Neural progenitor cell (in vitro differentiated cells): Measurements from ENCODE around the gene BLOC1S1. TPM values are rescaled to one million over a fixed set of nuclear protein-coding genes. Genes with fewer than 3 reads are reported as not detected.

ENCODE experiments used
- DNase-seq: peaks from one replicate; pipeline ENCODE4 v3.0.0-alpha.2; 2016; ENCODE audit warnings: low spot score
- H2AFZ ChIP-seq: fragments of 200-600 bp; sonication (generic); replicated peaks from 2 replicates; pipeline ENCODE4 v1.6.1; 2016; ENCODE audit warnings: antibody characterized with exemption
- H3F3A ChIP-seq: fragments of 200-600 bp; sonication (generic); 2 replicates; pipeline ENCODE4 v1.6.1; 2016; ENCODE audit warnings: antibody characterized with exemption, low read depth
- H3K27ac ChIP-seq: fragments of 200-600 bp; sonication (generic); 2 replicates; pipeline ENCODE4 v1.5.1; 2016; ENCODE audit warnings: mild to moderate bottlenecking
- H3K27me3 ChIP-seq: fragments of 200-600 bp; sonication (generic); 2 replicates; pipeline ENCODE4 v1.6.1; 2016; ENCODE audit warnings: mild to moderate bottlenecking, moderate library complexity
- H3K36me3 ChIP-seq: fragments of 200-600 bp; sonication (generic); 2 replicates; pipeline ENCODE4 v1.5.1; 2016
- H3K4me1 ChIP-seq: fragments of 200-600 bp; sonication (generic); 2 replicates; pipeline ENCODE4 v1.6.1; 2016; ENCODE audit warnings: mixed run types
- H3K4me2 ChIP-seq: fragments of 200-600 bp; sonication (generic); 2 replicates; pipeline ENCODE4 v1.6.1; 2016
- H3K4me3 ChIP-seq: fragments of 200-600 bp; sonication (generic); 2 replicates; pipeline ENCODE4 v1.5.1; 2016
- H3K79me2 ChIP-seq: fragments of 200-600 bp; sonication (generic); 2 replicates; pipeline ENCODE4 v1.6.1; 2016; ENCODE audit warnings: low read depth
- H3K9ac ChIP-seq: fragments of 200-600 bp; sonication (generic); 2 replicates; pipeline ENCODE4 v1.6.1; 2016
- H3K9me3 ChIP-seq: fragments of 200-600 bp; sonication (generic); 2 replicates; pipeline ENCODE4 v1.5.1; 2016; ENCODE audit warnings: low read depth
- H4K20me1 ChIP-seq: fragments of 200-600 bp; sonication (generic); 2 replicates; pipeline ENCODE4 v1.6.1; 2016; ENCODE audit warnings: low read depth
- H3K27ac Mint-ChIP-seq: 3 replicates; pipeline ENCODE4 v1.8.0; 2021; ENCODE audit warnings: mixed read lengths
- H3K27me3 Mint-ChIP-seq: 2 replicates; pipeline ENCODE4 v1.8.0; 2022; ENCODE audit warnings: low read depth, mild to moderate bottlenecking, inconsistent platforms, moderate library complexity, mixed read lengths; ENCODE audit not compliant: insufficient read depth
- H3K36me3 Mint-ChIP-seq: 3 replicates; pipeline ENCODE4 v1.8.0; 2021; ENCODE audit warnings: mixed read lengths
- H3K4me1 Mint-ChIP-seq: 3 replicates; pipeline ENCODE4 v1.8.0; 2021; ENCODE audit warnings: mixed read lengths
- H3K4me3 Mint-ChIP-seq: 3 replicates; pipeline ENCODE4 v1.8.0; 2021; ENCODE audit warnings: mild to moderate bottlenecking, moderate library complexity, mixed read lengths
- H3K9me3 Mint-ChIP-seq: 3 replicates; pipeline ENCODE4 v1.8.0; 2020; ENCODE audit warnings: mixed read lengths
- EZH2 ChIP-seq: fragments of 200-600 bp; sonication (generic); IDR thresholded peaks from 2 replicates; pipeline ENCODE4 v1.6.1; 2017; ENCODE audit warnings: antibody characterized with exemption, mild to moderate bottlenecking, moderate library complexity
- EZH2phosphoT487 ChIP-seq: fragments of 200-600 bp; sonication (generic); IDR thresholded peaks from 2 replicates; pipeline ENCODE4 v1.6.1; 2017; ENCODE audit warnings: antibody characterized with exemption
- total RNA-seq: library from RNA; depleted of rRNA; stranded (reverse); fragments of >200 nt; gene quantifications from 2 replicates; pipeline ENCODE4 v1.2.3, GENCODE V29; 2015; ENCODE audit warnings: low replicate concordance
- TF ChIP-seq, protein P1 (sequence below): fragments of 200-600 bp; sonication (generic); IDR thresholded peaks from 2 replicates; pipeline ENCODE4 v1.5.1; 2017; ENCODE audit warnings: antibody characterized with exemption, mild to moderate bottlenecking

Gene BLOC1S1
- total RNA-seq, 1 donor from 2014 or later: 48.1 TPM

DNA sequence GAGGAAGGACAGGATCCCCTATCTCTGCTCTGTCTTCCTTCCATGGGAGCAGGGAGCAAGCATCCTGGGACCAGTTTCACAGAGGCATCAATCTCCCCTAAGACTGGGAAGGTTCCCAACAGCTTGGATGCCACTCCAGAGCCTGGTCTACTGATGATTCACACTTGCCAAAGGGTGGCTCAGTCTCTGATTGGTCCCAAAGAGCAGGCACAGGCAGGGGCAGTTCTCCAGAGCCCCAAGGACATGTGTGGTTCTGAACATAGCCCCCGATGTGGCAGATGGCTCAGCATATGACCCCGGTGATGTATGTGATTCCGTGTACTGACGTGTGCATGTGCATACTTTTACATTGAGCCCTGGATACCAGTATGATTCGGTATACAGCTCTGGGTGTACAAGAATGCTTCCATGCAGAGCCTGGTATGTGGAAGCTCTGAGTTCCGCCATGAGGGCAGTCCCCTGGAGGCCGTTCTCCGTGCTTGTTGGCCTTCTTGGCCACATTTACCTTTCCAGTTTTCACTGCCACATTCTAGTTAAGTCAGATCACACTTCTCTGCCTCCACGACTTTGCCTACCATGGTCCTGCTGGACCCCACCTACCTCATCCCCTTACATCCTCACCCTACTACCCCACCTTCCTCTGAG, 29.4 kb upstream of the BLOC1S1 start:
- H3K4me2 ChIP-seq: no peak overlapping the region
- no peaks in the 10 kb centered on the region for H3K79me2 ChIP-seq
- no peaks in the 10 kb centered on the region for H3K27me3 ChIP-seq
- H3K4me3 Mint-ChIP-seq: no peak overlapping the region
- H4K20me1 ChIP-seq: no peaks in the 10 kb centered on the region
- H3K36me3 Mint-ChIP-seq: peaks cover 6% of the 10 kb centered on the region
- no peak overlapping the region for H3K4me3 ChIP-seq
- H2AFZ ChIP-seq: no peak overlapping the region
- H3F3A ChIP-seq: peaks cover 3% of the 10 kb centered on the region
- H3K9ac ChIP-seq: no peak overlapping the region
- H3K9me3 Mint-ChIP-seq: no peaks in the 10 kb centered on the region
- peaks cover 5% of the 10 kb centered on the region for H3K4me1 Mint-ChIP-seq
- H3K27ac Mint-ChIP-seq: no peak overlapping the region
- H3K4me1 ChIP-seq: peaks cover 4% of the 10 kb centered on the region
- no peaks in the 10 kb centered on the region for H3K9me3 ChIP-seq
- DNase-seq: no peak
- no peak overlapping the region for H3K27ac ChIP-seq
- no peaks in the 10 kb centered on the region for H3K36me3 ChIP-seq
- no peaks in the 10 kb centered on the region for H3K27me3 Mint-ChIP-seq
- no peak for TF ChIP-seq EZH2phosphoT487
- TF ChIP-seq EZH2: no peak
- TF ChIP-seq, protein P1, sequence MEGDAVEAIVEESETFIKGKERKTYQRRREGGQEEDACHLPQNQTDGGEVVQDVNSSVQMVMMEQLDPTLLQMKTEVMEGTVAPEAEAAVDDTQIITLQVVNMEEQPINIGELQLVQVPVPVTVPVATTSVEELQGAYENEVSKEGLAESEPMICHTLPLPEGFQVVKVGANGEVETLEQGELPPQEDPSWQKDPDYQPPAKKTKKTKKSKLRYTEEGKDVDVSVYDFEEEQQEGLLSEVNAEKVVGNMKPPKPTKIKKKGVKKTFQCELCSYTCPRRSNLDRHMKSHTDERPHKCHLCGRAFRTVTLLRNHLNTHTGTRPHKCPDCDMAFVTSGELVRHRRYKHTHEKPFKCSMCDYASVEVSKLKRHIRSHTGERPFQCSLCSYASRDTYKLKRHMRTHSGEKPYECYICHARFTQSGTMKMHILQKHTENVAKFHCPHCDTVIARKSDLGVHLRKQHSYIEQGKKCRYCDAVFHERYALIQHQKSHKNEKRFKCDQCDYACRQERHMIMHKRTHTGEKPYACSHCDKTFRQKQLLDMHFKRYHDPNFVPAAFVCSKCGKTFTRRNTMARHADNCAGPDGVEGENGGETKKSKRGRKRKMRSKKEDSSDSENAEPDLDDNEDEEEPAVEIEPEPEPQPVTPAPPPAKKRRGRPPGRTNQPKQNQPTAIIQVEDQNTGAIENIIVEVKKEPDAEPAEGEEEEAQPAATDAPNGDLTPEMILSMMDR: no peak

DNA sequence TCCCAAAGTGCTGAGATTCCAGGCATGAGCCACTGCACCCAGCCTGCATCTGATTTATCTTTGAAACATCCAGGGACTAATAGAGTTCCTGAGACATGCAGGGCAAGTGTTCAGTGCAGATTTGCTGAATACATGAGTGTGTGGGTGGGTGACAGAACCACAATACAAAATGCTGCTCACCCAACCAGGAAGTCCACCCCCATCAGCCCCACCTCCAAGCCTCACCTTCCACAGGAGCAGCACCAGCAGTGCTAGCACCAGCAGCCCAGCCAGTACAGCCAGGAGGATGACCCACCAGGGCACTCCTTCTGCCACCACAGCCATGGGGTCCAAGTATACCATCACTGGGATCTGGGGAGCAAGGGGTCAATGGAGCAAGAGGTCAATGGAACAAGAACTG, 28.1 kb upstream of the BLOC1S1 start:
- TF ChIP-seq EZH2: no peak
- TF ChIP-seq EZH2phosphoT487: no peak
- TF ChIP-seq, protein P1: no peak
- H3K36me3 ChIP-seq: no peaks in the 10 kb centered on the region
- H3K27ac Mint-ChIP-seq: no peak overlapping the region
- H3K4me3 Mint-ChIP-seq: no peak overlapping the region
- peaks cover 6% of the 10 kb centered on the region for H3K36me3 Mint-ChIP-seq
- no peaks in the 10 kb centered on the region for H3F3A ChIP-seq
- no peaks in the 10 kb centered on the region for H3K4me1 ChIP-seq
- H3K79me2 ChIP-seq: no peaks in the 10 kb centered on the region
- H3K9me3 ChIP-seq: no peaks in the 10 kb centered on the region
- H3K27ac ChIP-seq: no peak overlapping the region
- H3K27me3 ChIP-seq: no peaks in the 10 kb centered on the region
- H3K9ac ChIP-seq: no peak overlapping the region
- H3K27me3 Mint-ChIP-seq: no peaks in the 10 kb centered on the region
- no peak overlapping the region for H2AFZ ChIP-seq
- H4K20me1 ChIP-seq: no peaks in the 10 kb centered on the region
- no peak for DNase-seq
- no peaks in the 10 kb centered on the region for H3K9me3 Mint-ChIP-seq
- H3K4me3 ChIP-seq: no peak overlapping the region
- no peaks in the 10 kb centered on the region for H3K4me1 Mint-ChIP-seq
- no peak overlapping the region for H3K4me2 ChIP-seq

DNA sequence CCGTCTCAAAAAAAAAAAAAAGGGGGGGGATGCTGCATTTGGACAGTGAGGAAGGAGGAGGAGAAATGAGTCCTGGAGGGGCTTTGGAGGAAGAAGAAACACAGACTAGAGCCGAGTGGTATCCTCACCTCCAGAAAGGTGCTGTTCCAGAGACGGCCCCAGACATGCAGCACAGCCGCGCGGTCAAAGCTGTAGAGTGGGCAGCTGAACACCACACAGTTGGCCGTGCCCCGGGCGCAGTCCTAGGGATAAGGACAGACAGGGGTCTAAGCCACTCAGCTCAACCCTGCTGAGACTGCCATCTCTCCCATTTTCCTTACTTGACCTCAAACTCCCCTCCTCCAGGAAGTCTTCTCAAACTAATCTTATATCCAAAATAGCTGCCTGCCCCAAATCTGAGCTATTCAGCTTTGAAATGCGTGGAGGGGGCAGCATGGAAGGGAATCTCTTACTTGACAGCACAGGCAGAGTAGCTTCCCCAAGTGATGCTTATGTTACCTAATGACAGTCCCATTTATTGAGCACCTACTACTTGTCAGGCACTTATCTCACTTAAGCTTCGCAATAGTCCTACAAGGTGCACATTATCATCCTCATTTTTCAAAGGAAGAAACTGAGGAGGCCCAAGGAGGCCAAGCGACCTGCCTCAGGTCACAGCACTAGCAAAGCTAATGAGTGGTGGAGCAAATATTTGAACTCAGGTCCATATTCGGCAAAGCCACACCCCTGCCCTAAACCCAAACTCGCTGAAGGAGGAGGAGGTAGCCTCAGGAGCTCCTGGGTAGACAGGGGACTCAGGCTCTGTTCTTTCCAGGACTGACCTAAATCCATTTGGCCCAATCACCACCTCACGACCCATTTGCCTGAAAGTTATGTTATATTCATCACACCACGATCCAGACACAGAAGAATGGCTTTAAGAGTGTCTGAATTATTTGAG, 26.9 kb upstream of the BLOC1S1 start:
- Histone ChIP-seq H3K27me3 (no peaks in the 10 kb centered on the region), H3K9ac (no peak overlapping the region), H3K4me3 (no peak overlapping the region), H3K4me1 (no peaks in the 10 kb centered on the region), H3K9me3 (no peaks in the 10 kb centered on the region), H4K20me1 (no peaks in the 10 kb centered on the region), H3K79me2 (no peaks in the 10 kb centered on the region), H3K4me2 (no peak overlapping the region), H3K27ac (no peak overlapping the region), H3F3A (no peaks in the 10 kb centered on the region), H3K36me3 (no peaks in the 10 kb centered on the region), H2AFZ (no peak overlapping the region)
- Mint-ChIP-seq H3K9me3 (no peaks in the 10 kb centered on the region), H3K27ac (no peak overlapping the region), H3K36me3 (peaks cover 8% of the 10 kb centered on the region), H3K4me1 (no peaks in the 10 kb centered on the region), H3K27me3 (peaks cover 2% of the 10 kb centered on the region), H3K4me3 (no peak overlapping the region)
- DNase-seq: no peak
- TF ChIP-seq EZH2phosphoT487 (no peak), EZH2 (no peak)
- TF ChIP-seq, protein P1: no peak
